GM19099 (cell line): ENCODE data around the gene OR1J2.

Experiments used
- POLR2A ChIP-seq: IDR thresholded peaks from 3 replicates; pipeline ENCODE4 v1.6.1; 2011; ENCODE audit warnings: low read depth; ENCODE audit not compliant: insufficient read length; ENCODE audit errors: extremely low read depth

The OR1J2 gene

DNA sequence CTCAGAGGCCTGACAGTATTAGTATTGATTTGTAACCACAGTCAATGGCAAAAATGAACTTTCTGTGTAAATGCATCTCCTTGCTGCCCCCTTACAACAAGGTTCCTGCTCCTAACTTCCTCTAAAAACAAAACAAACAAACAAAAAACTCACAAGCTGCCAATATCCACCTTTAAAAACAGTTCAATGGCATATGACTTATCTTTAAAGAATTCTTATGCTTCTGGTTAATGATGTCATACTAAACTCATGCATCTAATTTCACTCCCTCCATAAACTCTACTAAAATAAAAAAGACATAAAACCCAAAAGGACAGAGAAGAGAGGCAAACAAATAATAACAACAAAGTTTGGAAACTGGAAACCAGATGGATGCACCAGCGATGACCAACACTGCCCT is 25.5 kb downstream of the OR1J2 start:
- TF ChIP-seq POLR2A: no peak

DNA sequence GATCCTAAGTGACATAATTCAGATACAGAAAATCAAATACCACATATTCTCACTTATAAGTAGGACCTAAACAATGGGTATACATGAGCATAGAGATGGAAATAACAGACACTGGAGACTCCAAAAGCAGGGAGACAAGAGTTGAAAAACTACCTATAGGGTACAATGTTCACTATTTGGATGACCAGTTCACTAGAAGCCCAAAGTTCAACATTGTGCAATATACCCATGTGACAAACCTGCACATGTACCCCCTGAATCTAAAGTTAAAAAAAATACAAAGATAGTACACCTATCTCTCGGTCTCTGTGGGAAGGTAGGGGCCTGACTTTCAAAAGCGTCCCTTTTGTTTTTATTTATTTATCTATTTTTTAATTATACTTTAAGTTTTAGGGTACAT is 28.2 kb downstream of the OR1J2 start:
- TF ChIP-seq POLR2A: no peak

DNA sequence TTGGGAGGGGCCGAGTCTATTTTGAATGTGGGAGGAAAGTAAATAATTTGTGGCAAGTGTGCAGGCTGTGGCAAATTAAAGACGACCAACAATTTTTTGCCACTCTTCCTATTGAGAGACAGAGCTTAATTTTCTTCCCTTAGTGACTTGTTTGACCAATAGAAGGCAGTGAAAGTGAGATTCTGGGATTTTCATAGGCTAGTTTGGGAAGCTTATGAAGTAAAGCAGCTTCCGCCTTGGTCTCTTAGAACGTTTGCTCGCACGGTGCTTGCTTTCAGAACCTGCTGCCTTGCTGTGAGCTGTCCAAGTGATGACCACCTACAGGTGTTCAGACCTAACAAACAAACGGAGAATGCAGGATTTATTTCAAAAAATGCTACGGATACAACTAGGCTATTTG is 35.6 kb downstream of the OR1J2 start:
- no peak for TF ChIP-seq POLR2A

DNA sequence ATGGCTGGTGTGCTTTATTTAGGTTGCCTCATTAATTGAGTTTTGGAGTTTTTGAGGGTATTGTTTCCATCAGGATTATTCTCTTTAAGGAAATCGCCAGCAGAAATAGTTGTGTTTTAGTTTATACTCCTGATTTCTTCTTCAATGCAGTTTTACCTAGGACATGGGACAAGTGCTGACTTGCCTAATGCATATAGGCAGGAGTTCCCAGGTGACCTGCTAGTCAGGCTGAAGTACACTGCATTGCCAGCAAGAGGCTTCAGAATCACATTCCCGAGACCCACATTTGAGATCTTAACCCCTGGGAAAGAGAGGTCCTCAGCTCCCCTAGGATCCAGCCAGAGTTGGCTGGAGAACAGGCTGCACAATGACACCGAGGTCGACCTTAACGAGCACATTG is 40.8 kb downstream of the OR1J2 start:
- TF ChIP-seq POLR2A: no peak

DNA sequence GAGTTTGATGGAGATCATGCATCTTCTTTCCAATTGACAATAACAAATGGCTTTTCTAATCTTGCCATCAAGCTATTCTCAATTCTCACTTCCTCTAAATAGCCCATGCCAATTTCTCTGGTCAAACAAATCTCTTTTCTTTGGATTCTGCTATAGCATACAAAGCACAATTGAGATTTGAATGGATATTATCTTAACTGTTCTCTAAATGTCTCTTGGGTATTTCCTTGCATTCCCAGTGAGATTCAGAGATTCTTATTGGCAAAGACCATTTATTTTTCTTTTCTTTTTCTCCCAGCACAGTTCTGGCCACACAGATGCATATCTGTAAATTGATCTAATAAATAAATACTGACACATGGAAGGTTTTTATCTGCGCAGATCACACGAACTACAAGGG is 42.2 kb downstream of the OR1J2 start, which contains the start of gene OR1N2:
Gene OR1N2 (plus strand): TSS at position 301 of the 400 bp plus-strand sequence. CDS start 100 bp downstream, outside the sequence.
- TF ChIP-seq POLR2A: no peak
